ENCODE results near the gene HTN1.
"Not testable (repeated sequence)": the region's sequence is repeated elsewhere in the genome, so short reads cannot be mapped to it uniquely, and the experiment has no call there.

HTN1 gene

DNA sequence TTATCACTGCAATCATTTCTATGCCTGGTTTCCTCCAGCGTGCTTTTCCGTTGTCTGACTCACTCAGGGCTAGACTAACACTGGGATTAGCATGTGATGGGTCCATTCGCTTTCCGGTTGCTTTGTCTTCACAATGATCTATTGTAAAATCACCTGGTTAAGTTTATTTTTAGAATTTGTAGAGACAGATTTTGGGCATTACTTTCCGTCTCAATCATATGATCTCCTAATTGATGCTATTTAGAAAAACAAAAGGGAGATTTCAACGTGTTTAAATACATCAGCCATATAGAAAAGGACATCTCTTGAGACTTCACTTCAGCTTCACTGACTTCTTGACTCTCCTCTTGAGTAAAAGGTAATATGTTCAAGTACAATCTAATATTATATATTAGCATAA lies at the start of gene HTN1:
HTN1 (plus strand) TSS at position 301 of the 400 bp plus-strand sequence. CDS start 2,639 bp downstream, outside the sequence.
- ATAC-seq, DNase-seq: not testable (repeated sequence)

DNA sequence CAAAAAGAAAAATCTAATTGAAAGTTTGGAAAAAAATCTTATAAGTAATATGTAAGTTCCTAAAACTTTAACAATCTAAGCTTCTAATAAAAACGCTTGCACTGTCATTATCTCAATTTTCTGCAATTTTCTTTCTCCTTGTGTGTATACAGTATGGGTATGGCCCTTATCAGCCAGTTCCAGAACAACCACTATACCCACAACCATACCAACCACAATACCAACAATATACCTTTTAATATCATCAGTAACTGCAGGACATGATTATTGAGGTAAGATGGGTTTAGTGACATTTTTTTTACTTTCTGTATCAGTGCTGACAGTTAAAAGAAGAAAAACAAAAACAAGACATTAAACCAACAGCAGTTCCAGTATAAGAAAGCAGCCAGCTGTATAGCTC lies 49.5 kb upstream of the HTN1 start:
- DNase-seq (no peak), ATAC-seq (no peak)

DNA sequence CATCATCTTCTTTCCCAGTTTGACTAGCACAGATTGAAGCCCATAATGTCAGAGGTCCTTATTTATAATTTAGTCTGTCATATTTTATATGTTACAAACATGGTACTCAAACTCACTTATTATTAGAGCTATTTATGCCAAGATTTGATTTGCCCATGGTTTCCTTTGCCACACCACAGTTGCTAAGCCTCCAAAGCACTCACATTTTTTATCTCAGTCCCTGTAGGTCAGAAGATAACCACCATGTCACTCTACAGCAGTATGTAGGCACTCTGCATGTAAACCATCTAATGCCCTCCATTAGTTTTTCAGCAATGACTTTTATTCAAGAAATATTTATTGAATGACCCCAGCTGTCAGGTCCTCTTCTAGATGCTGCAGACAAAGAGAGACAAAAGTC lies 47.7 kb upstream of the HTN1 start:
- ATAC-seq: no peak
- DNase-seq: no peak

DNA sequence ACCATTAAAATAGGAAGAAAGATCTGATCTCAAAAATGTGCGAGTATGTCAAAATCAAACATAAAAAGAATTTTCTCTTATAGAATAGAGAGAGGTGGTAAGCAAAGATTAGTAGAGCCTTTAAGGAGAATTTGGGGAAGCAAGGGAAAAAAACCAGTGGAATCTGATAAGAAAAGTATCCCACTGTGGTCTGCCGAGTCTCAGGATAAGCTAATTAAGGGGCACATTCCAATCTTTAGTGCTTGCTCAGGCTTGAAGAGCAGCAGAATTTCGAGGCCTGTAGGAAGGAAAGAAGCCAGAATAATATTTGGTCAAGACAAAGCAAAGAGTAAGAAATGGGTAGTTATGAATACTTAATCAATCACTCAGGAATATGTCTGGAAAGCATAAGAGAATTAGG lies 41.5 kb upstream of the HTN1 start:
- ATAC-seq (no peak), DNase-seq (no peak)

DNA sequence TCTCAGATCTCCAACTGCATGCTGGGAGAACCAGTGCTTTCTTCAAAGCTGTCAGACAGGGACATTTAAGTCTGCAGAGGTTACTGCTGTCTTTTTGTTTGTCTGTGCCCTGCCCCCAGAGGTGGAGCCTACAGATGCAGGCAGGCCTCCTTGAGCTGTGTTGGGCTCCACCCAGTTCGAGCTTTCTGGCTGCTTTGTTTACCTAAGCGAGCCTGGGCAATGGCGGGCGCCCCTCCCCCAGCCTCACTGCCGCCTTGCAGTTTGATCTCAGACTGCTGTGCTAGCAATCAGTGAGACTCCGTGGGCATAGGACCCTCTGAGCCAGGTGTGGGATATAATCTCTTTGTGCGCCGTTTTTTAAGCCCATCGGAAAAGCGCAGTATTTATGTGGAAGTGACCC lies 31.2 kb upstream of the HTN1 start:
- not testable (repeated sequence) for DNase-seq, ATAC-seq

DNA sequence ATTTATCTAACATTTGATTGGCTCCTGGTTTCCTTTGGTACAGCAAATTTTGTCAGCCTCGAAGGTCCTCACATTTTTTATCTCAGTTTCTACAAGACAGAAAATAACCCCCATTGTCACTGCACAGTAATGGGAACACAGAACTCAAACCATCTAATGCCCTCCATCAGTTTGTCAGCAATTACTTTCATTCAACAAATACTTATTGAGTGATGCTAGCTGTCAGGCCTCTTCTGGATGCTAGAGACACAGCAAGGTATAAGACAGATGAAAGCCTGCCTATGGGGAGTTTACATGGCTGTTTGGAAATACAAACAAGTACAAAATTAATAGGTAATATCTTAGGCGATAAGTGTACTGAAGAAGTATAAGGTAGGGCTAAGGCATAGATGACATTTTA lies 27.0 kb upstream of the HTN1 start:
- ATAC-seq: no peak

DNA sequence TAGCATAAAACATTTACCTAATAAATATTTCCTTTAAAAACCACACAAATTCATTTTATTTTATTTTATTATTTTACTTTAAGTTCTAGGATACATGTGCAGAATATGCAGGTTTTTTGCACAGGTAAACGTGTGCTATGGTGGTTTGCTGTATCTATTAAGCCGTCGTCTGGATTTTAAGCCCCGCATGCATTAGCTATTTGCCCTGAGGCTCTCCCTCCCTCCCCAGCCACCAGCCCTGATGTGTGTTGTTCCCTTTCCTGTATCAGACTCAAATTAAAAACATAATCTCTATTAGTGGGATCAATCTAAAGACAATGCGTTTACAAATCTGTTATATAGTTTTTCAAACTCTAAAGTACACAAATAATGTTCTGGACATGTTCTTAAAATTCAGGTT lies 23.2 kb upstream of the HTN1 start:
- ATAC-seq (no peak), DNase-seq (no peak)

More for the DNA sequence above, 27.0 kb upstream of the HTN1 start:
- no peak for DNase-seq

DNA sequence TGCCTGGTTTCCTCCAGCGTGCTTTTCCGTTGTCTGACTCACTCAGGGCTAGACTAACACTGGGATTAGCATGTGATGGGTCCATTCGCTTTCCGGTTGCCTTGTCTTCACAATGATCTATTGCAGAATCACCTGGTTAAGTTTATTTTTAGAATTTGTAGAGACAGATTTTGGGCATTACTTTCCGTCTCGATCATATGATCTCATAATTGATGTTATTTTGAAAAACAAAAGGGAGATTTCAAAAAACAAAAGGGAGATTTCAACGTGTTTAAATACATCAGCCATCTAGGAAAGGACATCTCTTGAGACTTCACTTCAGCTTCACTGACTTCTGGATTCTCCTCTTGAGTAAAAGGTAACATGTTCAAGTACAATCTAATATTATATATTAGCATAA lies 22.1 kb upstream of the HTN1 start, which contains the start of gene HTN3:
HTN3 (plus strand) TSS at position 301 of the 400 bp plus-strand sequence. CDS start 2,282 bp downstream, outside the sequence.
- not testable (repeated sequence) for ATAC-seq, DNase-seq

DNA sequence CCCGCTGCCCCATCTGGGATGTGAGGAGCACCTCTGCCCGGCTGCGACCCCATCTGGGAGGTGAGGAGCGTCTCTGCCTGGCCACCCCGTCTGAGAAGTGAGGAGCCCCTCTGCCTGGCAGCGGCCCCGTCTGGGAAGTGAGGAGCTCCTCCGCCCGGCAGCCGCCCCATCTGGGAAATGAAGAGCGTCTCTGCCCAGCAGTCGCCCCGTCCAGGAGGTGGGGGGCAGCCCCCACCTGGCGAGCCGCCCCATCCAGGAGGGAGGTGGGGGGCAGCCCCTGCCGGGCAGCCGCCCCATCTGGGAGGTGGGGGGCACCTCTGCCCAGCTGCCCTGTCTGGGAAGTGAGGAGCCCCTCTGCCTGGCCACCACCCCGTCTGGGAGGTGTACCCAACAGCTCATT lies 12.7 kb upstream of the HTN1 start:
- not testable (repeated sequence) for DNase-seq, ATAC-seq

DNA sequence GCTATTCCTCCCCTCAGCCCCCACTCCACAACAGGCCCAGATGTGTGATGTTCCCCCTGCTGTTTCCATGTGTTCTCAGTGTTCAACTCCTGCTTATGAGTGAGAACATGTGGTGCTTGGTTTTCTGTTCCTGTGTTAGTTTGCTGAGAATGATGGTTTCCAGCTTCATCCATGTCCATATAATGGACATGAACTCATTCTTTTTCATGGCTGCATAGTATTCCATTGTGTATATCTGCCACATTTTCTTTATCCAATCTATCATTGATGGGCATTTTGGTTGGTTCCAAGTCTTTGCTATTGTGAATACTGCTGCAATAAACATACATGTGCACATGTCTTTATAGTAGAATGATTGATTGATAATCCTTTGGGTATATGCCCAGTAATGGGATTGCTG lies 10.3 kb upstream of the HTN1 start:
- DNase-seq, ATAC-seq: not testable (repeated sequence)

DNA sequence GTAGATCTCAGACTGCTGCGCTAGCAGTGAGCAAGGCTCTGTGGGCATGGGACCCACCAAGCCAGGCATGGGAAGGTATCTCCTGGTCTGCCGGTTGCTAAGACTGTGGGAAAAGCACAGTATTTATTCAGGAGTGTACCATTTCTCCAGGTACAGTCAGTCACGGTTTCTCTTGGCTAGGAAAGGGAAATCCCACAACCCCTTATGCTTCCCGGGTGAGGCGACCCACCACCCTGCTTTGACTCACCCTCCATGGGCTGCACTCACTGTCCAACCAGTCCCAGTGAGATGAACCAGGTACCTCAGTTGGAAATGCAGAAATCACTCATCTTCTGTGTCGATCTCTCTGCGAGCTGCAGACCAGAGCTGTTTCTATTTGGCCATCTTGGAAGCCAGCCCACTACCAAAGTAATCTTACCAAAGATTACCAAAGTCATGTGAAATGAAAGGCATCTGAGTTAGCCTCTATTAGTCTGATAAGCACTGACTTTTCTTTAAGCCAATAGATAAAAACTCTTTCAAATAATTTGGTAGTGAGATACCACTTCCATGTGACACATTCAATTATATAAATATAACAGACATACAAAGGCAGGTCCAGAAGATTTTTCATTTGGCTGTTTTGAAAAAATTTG lies 8.5 kb upstream of the HTN1 start:
- DNase-seq (no peak), ATAC-seq (no peak)

DNA sequence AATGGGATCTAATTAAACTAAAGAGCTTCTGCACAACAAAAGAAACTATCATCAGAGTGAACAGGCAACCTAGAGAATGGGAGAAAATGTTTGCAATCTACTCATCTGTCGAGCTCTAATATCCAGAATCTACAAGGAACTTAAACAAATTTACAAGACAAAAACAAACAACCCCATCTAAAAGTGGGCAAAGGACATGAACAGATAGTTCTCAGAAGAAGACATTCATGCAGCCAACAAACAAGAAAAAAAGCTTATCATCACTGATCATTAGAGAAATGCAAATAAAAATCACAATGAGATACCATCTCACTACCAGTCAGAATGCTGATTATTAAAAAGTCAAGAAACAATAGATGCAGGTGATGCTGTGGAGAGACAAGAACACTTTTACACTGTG lies 6.3 kb downstream of the HTN1 start:
- not testable (repeated sequence) for DNase-seq, ATAC-seq

DNA sequence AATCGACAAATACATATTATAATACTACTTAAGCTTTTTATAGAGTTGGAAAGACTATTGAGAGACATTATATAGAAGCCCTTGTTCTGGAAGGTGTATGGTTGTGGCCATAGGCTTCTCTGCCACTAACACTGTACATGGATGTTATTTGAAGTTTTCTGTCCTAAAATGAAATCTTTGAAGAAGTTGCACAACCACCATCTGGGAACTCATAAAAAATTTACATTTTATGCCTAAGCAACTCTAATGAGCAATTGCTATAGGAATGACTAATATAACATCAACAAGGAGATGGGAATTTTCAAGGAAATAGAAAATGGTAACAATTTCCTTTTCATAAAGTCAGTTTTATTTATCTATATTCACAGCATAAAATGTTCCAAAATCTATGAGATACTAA lies 7.4 kb downstream of the HTN1 start:
- no peak for ATAC-seq
- DNase-seq: no peak

DNA sequence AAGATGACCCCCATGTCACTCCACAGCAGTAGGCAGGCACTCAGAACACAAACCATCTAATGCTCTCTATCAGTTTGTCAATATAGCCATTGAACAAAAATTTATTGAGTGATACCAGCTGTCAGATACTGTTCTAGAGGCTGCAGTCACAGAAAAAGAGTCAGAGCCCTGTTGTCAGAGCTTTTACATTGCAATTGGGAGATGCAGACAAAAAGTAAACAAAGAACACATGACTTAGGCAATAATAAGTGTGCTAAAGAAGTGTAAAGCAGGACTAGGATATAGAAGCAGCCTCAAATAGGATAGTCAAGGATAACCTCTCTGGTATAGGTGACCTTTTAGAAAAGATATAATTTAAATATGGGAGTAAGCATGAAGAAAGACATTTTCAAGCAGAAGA lies 8.9 kb downstream of the HTN1 start:
- ATAC-seq (no peak), DNase-seq (no peak)

DNA sequence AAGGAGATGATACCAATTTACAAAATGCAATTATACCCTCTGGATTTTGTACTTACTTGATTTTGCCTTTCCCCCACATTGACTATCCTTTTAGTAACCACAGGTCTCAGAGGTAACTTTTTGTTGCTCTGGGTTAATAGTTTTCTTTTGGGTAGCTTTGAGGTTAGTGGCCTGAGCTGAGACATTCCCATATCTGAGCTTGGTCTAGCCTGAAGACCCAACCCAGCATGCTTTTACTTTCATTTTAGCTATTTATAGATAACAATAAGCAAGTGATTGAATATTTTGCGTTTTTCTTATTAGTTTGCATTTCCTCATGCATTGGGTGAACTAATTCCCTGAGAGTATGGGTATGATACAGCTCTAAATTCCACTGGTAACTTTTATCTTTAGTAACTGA lies 11.8 kb downstream of the HTN1 start:
- DNase-seq: no peak
- no peak for ATAC-seq

DNA sequence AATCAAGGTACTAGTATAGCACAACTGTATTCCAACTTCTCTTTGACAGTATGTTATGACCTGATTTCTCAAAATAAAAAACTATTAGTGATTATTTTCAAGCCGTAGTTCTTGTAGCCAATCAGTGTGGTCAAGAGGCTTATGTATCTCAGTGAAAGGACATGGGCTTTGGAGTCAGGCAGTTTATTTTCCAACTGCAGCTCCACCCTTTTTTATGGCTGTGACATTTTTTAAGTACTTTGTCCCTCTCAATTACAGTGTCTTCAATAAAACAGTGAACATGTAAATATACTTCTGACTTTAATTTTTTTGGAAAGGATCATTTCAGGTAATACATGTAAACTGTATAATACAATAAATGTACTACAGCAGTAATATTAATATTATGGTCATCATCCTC lies 30.0 kb downstream of the HTN1 start:
- no peak for ATAC-seq

DNA sequence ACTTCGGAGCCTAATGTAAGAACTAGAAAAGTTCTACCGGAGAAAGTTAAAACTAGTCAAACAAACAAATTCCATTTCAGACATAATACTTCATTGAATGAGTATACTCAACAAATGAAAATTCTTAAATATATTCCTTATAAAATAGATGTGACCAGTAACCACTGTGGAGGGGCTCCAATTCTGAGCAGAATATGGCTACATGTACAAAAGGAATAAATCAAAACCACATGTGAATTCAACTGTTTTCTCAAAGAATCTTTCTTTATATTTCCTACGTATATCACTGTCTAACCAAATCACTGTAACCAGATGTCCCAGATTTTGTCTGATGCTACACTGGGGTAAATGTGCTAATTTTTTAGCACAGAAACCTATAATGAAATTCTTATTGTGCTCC lies 49.0 kb downstream of the HTN1 start:
- DNase-seq (no peak), ATAC-seq (no peak)

More for the DNA sequence above, 30.0 kb downstream of the HTN1 start:
- no peak for DNase-seq

Data from stimulated activated naive CD8-positive, alpha-beta T cell treated with anti-CD3 and anti-CD28 coated beads, Interleukin-15, Interleukin-2, amounts not matched to agents 100 U/mL and 50 U/mL, for 24 hours (primary cell).